ENCODE measurements around the gene CDH4.

The CDH4 gene

DNA sequence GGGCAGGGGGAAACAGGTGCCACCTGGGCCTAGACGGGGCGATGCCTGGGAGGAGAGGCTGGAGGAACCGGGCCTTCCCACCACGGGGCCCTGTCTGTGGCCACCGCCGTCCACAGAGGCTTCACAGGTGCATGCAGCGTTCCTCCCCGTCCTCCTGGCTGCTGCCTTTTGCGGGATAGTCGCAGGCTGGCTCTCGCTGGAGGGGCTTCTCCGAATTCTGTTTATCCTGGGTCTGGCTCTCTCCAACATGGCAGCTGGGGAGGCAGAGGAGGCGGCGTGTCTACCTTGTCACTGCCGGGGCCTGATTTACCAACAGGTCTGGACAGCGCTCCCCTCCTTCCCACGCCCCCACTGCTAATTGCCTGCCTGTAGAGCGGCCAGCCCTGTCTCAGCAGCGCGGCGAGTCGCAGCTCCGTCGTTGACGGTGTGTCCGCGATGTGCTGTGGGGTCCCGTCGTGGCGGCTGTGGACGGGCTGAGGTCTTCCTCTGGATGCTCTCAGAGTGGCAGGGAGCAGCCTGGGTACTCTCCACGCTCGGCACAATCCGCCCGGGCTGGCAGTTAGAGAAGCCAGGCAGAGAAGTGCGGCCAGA is 550.8 kb downstream of the CDH4 start:
- no peak for DNase-seq (ENCODE audit: low read depth in 2 of 2)

DNA sequence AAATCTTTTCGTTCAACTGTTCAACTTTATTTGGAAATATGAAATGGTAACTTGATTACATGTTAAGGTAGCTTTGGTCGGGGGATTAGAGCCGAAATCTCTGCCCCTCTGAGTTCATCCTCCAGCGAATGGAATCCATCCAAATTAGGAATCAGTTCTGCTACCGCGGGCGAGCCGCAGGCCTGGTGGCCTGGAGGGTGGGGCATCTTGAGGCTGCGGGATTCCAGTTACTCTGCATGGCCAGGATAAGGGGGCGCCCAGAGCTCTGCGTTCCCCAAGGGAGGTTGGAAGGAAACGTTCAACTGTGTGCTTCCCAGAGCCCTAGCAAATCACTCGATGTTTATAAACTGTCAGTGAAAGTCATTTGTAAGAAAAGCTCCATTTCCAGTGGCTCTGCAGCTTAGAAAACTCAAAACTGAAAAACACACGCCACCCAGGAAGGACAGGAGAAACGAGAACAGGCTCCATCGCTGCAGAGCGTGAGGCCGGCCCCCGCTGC is 551.4 kb downstream of the CDH4 start:
- DNase-seq (ENCODE audit: low read depth in 2 of 2), result no peak

DNA sequence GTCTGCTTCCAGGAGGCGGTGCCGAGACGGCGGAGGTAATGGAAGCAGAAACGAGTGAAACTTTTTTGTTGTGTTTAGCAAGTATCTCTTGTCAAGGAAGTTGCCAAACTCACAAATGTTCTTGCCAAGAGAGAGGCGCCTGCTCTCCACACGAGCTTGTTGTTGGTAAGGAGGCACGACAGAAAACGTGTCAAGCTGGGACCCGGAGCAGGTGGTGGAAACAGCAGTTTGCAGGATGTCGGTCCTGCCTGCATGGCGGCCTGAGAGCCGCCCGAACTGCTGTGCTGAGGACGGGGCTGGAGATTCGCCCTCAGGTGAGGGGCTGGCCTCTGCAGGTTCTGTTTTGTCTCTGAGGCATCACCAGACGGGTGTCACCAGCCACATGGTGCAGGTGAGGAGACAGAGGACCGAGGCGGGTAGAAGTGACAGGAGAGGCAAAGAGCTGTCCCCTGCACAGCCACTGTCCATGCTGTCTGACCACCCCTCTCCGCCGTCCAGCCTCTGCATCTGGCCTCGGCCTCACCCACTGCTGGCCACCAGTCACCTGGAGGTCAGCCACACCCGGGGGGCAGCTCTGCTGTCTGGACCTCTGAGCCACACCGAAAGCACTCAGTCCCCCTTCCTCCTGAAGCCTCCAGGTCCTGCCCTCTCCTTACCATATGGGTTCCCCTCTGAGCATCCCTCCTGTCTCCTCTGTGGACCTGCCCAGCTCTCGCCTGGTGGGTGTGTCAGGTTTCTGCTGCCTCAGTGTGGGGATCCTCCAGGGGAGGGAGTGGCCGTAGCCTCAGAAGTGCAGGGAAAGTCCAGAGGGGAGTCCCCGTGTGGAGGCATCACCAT is 552.1 kb downstream of the CDH4 start:
- no peak for DNase-seq (ENCODE audit: low read depth in 2 of 2)

DNA sequence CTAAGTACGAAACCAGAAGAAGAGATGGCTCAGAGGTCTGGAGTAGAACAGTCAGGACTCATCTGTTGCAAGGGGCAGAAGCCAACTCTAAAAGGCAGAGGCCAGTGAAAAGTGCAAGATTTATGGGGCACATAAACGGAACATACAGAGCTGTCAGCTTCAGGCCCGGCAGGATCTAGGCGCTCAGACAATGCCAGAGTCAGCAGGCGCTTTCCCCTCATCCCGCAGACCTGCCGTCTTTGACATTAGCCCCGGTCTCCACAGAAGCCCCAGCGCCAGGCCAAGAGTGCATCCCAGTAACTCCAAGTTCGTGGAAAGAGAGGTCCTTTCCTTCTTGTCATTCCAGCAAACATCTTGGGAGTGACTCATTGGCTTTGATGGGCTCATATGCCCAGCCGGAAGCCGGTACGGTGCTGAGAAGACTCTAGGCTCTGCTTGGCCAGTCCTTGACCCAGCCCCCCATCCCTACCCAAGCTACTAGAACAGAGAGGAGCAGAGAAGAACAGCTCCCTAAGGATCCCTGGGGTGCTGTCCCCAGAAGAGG is 552.8 kb downstream of the CDH4 start:
- DNase-seq (ENCODE audit: low read depth in 2 of 2), result no peak

DNA sequence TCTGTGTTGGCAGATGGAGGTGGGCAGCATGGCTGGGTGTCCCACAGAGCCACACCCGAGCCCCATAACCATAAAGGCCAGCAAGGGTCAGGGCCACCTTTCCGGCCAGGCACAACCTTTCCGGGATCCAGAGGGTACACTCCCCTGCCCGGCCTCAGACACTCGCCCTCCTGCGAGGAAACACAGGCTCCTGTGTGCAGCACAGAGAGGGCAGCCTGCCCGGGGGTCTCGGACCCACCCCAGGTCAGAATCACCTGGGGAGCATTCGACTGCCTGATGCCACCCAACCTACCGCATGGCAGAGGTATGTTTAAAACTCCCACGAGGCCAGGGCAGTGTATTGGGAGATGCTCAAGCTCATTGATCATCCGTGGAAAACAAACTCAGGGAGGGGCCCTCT is 553.3 kb downstream of the CDH4 start:
- no peak for DNase-seq (ENCODE audit: low read depth in 2 of 2)

DNA sequence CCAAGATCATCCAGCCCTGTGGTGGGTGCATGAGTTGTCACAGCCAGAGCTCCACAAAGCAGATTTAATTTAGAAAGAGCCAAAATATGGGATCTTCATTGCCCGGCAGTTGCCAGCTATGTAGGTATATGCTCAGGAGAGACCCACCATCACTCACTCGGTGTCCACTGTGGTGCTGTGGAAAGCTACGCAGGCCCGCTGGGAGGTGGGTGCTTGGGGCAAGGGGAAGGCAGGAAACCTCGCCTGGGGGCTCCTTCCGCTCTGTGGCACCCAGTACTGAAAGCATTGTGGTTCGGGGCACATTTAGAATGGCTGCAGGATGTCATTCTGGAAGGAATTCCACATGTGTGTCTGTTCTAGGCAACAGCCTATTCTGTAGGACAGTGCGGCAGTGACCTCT is 553.7 kb downstream of the CDH4 start:
- DNase-seq (ENCODE audit: low read depth in 2 of 2), result no peak

DNA sequence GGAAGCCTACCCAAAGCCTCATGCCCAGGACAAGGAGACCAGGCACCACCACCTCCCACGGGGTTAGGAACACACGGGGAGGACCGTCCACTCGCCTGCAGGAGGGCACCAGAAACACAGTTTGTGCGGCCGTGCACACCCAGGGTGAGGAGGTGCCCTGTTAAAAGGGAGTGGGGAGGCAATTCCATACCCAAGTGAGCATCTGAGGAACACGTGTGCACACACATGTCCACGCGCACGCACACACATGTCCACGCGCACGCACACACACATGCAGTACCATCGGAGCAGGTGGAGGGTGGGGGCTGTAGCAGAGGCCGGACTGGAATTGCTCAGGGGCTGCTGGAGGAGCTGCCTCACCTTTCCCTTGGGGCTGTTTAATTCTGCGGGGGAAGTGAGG is 554.3 kb downstream of the CDH4 start:
- no peak for DNase-seq (ENCODE audit: low read depth in 2 of 2)

DNA sequence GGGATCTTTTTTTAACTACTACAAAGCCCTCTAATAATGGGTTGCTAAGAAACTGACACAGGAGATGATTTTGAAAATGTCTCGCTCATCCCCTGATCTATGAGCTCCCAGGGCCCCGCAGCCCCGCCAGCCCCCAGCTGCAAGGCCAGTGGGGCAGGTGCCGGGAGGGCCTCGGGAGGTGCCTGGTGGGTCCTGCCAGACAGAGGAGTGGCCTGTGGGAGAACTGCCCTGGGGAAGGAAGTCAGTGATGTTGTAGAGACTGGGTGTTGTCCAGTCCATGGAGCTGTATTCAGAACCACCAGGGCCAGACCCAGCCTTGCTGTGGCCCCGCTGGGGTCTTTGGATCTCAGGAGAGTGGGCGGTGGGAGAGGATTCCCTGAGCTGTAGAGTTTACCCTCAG is 554.9 kb downstream of the CDH4 start:
- DNase-seq (ENCODE audit: low read depth in 2 of 2), result no peak

DNA sequence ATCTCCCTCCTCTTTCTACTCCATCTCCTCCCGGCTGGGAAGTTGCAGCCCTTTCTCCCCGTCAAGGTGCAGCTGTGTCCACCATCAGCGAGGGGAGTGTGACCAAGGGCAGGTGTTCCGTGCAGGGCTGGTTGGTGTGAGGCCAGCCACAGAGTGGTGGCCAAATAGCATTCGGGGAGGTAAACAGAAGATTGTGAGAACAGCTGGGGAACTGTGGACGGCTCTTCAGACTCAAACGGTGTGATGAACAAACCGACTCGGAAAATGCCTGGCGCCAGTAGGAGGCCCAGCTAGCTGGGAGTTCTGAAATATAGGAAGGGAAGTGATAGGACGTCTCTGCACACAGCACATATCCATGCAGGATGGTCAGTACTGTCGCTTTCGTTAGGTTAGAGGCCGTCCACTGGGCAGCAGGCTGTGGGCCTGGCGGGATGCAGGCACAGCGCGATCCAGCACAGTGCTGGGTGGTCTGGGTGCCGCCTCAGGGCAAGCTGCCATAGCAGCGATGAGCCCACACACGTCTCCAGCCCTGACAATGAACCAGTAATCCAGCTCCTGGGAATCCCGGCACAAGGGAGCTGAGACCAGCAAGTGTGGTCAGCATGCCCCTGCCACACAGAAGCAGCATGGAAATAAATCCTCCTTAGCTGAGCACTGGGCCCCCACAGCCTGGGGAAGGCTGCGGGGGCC is 555.6 kb downstream of the CDH4 start:
- DNase-seq (ENCODE audit: low read depth in 2 of 2), result no peak

DNA sequence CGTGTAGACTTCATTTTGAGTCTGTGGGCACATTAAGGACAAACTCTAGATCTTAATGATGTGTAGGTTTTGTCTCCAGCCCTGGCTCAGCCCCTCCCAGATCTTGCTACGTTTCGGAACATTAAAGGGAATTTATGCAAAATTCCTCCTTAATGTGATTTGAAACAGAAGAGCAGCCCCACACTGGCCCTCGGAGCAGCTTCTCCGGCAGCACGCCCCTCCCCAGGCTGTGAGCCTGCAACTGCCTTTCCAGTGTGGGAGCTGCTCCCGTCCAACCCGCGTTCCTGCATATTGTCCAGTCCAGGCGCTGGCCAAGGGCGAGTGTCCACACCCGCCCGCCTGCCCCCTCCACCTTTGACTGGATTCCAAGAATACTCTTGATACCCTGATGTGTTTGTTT is 556.4 kb downstream of the CDH4 start:
- DNase-seq (ENCODE audit: low read depth in 2 of 2), result no peak

DNA sequence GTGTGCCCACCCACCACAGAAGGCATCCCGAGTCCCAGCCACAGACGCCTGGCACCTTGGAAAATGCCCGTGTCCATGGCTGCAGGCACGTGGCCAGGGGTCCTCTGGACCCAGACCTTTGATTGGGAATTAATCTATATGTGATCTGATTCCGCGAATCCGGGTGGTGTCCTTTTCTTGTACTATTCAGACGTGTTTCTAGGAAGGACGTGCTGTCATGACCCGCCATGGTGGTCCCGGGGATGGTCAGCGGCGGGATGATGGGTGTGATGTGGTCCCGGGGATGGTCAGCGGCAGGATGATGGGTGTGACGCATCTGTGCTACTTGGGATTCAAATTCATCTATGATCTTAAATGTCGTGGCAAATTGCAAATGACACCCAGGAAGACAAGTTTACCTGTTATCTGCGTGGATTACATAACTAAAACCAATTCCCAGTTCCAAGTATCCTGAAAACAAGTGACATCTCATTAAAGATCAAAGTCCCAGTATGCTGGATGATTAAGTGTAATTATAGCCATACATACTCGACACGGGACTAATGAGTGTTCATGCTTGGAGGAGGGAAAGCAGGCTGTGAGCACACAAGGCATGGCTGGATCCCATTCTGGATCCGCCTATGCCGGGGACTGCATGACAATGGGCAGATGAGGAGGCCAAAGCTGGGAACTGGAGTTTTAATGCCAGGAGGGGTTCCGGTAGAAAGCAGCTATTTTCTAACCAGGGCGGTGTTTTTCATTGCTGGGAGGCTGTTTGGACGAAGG is 557.1 kb downstream of the CDH4 start:
- no peak for DNase-seq (ENCODE audit: low read depth in 2 of 2)

DNA sequence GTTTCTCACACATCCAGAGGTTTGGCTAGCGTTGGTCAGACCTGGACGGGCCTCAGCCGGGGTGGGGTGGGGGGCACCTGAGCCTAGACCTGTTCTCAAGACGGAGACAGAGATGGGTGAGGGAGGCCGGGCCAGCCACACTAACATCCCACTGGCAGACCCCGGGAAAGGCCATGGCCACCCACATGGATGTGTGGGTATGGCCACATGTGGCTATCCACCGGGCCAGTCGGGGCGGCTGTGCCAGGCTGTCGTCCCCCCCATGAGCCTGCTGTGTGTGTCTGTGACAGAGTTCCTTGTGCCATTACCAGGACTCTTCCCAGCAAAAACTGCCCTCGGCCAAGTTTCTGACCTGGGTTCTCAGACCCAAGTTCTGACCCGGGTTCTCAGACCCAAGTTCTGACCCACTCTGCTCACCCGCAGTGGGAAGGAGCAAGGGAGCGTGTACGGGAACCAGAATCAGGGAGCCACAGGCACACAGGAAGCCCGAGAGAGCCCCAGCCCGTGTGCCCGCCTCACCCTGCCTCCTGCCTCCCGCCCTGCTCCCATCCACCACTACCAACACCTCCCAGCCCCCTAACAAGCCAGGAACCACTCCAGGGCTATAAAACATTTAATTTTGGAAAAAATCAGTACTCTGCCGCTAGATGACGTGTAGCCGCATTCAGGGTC is 558.1 kb downstream of the CDH4 start:
- DNase-seq (ENCODE audit: low read depth in 2 of 2), result no peak

DNA sequence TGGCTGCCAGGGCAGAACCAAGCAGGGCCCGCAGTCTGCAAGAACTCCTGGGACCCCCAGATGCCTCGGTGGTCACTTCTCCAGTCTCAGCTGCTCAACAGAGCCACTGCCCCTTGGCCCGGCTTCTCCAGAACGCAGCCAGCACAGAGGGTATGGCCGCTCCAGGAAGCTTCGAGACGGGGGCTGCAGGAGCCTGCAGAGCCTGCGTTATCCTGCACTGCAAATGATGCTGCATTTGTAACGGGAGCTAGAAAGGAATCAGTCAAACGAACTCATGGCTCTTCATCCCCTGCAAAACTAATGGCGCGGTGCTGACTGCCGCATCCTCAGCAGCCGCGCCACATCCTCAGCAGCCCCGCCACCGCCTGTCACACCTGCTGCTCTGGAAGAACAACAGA is 558.7 kb downstream of the CDH4 start:
- DNase-seq (ENCODE audit: low read depth in 2 of 2), result no peak

DNA sequence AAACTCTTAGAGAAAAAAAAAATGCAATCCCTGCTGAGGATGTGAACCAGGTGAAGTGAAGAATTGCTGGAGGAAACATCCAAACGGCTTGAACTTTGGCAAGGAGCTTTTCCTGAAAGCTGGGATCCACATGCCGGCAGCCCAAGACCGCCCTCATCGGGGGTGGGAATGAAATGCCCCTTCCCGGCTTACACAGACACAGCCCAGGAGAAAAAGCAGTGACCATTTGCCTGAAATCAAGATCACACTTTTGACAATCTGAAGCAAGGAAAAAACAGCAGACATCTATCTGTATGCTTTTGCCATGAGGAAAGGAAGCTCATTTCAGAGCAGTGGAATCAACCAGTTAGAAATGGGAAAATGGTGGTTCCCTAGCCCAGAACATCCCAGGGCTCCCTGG is 559.1 kb downstream of the CDH4 start:
- no peak for DNase-seq (ENCODE audit: low read depth in 2 of 2)

DNA sequence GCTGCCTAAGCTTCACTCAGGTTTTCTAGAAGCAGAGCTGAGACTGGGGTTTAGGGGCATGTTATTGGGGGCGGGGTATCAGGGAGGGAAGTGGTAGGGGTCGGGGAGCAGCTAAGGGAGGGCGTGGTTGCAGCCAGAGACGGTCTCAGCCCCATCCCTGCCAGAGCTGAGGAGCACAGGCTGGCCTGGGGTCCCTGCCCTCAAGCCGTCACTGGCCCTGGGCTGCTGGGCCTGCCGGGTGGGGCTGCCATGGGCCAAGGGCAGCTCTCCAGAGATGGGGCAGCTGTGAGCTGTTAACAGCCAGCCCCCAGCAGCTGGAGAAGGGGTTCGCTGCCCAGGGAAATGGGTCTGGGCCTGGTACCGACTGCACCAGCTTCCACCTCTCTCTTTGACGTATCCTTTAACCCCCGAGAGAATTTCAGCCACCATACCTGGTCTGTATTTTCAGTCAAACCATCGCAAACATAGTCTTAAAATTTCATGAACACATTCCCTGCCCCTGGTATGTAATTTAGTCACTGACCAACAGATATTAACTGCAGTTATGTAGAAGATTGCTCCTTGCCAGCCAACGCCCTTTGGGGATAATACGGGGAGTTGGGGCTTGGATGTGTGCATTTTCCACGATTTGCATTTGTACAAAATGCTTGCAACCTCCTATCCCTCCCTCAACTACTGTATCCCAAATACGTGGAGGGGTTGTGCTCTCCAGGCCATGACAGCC is 560.2 kb downstream of the CDH4 start:
- DNase-seq (ENCODE audit: low read depth in 2 of 2), result no peak

DNA sequence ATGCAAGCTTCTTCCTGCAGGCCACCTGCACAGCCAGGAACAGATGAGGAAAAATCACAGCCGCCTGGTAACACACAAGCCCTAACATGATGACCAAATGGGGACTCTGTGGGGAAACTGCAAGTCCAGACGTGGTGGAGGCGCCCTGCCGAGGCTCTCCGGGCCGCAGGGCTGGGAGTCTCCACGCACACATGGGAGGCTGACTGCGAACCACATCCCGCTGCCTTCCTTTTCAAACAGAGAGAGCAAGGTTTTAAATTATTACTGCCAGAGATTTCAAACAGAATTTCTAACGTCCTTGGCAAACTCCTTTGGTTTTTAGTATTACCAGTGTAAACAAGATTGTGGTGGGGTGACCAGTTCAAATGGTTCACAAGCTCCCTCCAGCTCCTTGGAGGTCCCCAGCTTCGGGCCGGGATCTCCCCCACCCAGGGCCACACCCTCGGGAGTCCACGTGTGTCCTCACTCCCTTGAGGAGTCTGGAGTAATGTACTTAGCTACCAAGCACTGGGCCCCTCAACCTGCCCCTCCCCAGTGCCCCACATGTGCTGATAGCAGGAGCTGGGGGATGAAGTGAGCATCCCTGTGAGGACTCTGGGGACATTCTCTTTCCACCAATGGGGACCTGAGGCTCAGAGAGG is 560.9 kb downstream of the CDH4 start:
- DNase-seq (ENCODE audit: low read depth in 2 of 2), result no peak

DNA sequence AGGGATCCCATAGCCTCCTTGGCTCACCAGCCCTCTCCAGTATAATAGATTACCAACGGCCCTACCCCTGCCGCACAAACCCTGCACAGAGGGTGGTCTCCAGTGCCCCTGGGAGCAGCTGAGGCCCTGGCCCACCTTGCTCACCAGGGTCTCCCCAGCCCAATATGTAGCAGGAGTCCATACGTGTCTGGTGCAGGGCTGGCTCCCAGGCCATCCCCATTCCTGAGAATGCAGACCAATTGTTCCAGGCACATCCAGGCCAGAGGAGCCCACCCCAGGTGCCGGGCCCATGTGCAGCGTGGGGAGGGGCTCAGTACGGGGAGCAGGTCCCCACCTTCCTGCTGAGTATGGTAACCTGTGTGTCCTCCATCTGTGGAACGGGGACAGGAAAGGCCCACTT is 561.7 kb downstream of the CDH4 start:
- DNase-seq (ENCODE audit: low read depth in 2 of 2), result no peak

DNA sequence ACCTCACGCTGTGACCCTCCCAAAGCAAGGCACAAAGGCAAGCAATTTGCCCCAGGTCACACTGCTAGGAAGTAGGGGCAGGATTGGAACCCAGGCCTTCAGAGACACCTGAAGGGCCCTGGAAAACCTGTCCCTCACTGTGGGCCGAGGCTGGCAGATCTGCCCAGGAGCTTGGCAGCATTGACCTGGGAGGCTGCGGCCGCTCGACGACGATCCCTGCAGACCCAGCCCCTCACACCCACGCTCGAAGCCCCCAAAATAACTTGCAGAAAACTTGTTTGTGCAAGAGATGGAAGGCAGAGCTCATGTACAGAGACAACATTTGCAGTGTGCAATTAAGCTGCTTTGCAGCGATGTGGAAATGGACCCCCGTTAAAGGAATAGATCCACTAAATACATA is 562.2 kb downstream of the CDH4 start:
- DNase-seq (ENCODE audit: low read depth in 2 of 2), result no peak

DNA sequence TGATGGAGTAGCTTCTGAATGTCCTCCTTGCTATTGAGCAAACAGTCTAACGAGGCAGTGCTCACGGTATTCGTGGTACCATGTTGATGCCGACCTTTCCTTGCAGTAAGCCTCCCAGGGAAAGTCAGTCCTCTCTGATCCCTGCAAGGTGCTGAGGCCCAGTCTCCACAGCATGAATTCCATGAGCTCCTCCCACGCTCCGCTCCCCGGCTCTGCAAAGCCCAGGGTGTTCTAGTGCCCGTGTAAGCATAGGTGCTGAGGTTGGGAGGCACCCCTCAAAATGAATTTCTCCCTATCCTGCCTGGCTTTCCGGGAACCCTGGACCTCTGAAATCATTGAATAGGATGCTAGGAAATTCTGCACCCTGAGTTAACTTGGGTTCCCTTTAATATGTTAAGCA is 562.7 kb downstream of the CDH4 start:
- DNase-seq (ENCODE audit: low read depth in 2 of 2), result no peak

DNA sequence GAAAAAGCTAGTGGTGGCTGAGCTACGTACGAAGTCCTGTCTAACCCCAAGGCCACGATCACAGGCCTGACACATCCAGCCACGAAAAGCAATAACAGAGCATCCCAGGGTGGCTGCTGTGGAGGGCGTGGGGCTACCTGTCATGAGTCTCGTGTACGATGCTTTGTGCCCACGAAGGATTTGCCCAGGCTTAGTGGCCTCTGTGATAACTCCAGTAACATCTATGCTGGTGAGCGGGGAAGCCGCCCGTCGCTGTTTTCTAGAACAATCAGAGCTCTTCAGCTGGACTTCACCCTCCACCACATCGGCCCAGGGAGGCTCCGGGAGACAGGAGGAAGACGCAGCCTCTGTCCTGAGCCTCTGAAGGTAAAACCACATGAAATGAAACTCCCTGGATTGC is 563.1 kb downstream of the CDH4 start:
- DNase-seq (ENCODE audit: low read depth in 2 of 2), result no peak

All from fibroblast of skin of left quadriceps (primary cell).